Measurements from ENCODE around the gene EPHB2. TPM values are rescaled to one million over a fixed set of nuclear protein-coding genes. Genes with fewer than 3 reads are reported as not detected.

Gene EPHB2
- total and polyA plus RNA-seq, 2 of the 4 experiments (the other 2 are of a cell fraction), result 52.3 to 58.8 TPM

GRCh38 chr1:22877980-22878379 lies 167.3 kb downstream of the EPHB2 start (continued):
- TF ChIP-seq RCOR1 (IDR thresholded peaks at IDR 0.05; ENCODE audit: insufficient replicate concordance, low read length), result no peak
- TF ChIP-seq MAFK (IDR thresholded peaks at IDR 0.05; ENCODE audit: low read depth, low read length), result no peak

- H3K4ac ChIP-seq (ENCODE audit: low read depth, low read length), result no peak overlapping the region
- H3K36me3 ChIP-seq (ENCODE audit: control insufficient read depth, insufficient read depth, low read length), result peaks cover 17% of the 10 kb centered on the region; the same call in 1 of the 2 replicates
- H4K20me1 ChIP-seq (ENCODE audit: insufficient read depth, low read length), result peaks cover 4% of the 10 kb centered on the region; the same call in 1 of the 2 replicates
- no peak overlapping the region for H2AK9ac ChIP-seq (replicated peaks; ENCODE audit: low read depth, low read length, poor library complexity)
- H3K79me1 ChIP-seq (ENCODE audit: low read depth in 1 of 2, low read length in 2 of 2), result peaks cover 0 to 9% of the 10 kb centered on the region in 2 experiments; a peak in 1 of 4 replicates
- H2AK5ac ChIP-seq (ENCODE audit: low read depth, low read length), result no peak overlapping the region
- H2BK120ac ChIP-seq (ENCODE audit: low read depth, low read length), result no peak overlapping the region
- no peak overlapping the region for H3K14ac ChIP-seq (replicated peaks; ENCODE audit: low read depth, low read length)
- no peak overlapping the region for H4K5ac ChIP-seq (ENCODE audit: low read depth, low read length)
- no peak overlapping the region for H2BK20ac ChIP-seq (ENCODE audit: low read depth, low read length)
- H3K9me3 ChIP-seq (ENCODE audit: control insufficient read depth, insufficient read depth, low read length), result no peaks in the 10 kb centered on the region
- no peaks in the 10 kb centered on the region for H3K27me3 ChIP-seq (ENCODE audit: control insufficient read depth, insufficient read depth, low read length)
- peaks cover 4% of the 10 kb centered on the region; the same call in 1 of the 2 replicates for H3K9me1 ChIP-seq (ENCODE audit: insufficient read depth, low read length)
- no peak overlapping the region for H4K8ac ChIP-seq (ENCODE audit: low read depth in 2 of 2, low read length in 2 of 2)
- H3K27ac ChIP-seq (ENCODE audit: insufficient read depth, low read length), result no peak overlapping the region
- ATAC-seq (ENCODE audit: low read depth) (no peak), DNase-seq (no peak)
- H3K9ac ChIP-seq (ENCODE audit: low read depth, low read length), result no peak overlapping the region
- POLR2A ChIA-PET (ENCODE audit: unreplicated experiment), result no interaction called here
- no peak overlapping the region for H3K4me2 ChIP-seq (ENCODE audit: low read depth, low read length)
- no peak overlapping the region for H3K4me3 ChIP-seq (ENCODE audit: insufficient read depth, low read depth, low read length)
- no peak overlapping the region for H2BK5ac ChIP-seq (ENCODE audit: low read depth, low read length, poor library complexity, severe bottlenecking)
- no peak overlapping the region for H3K56ac ChIP-seq (ENCODE audit: extremely low read depth, insufficient read depth, low read length)
- no peak overlapping the region for H2BK15ac ChIP-seq (ENCODE audit: low read depth, low read length)
- intact Hi-C loops (cut with micrococcal nuclease) (no loop called here), in situ Hi-C loops (cut with MboI; ENCODE audit: low sequenced_read_pairs) (no loop called here), dilution Hi-C loops (cut with HindIII; ENCODE audit: low sequenced_read_pairs, unreplicated experiment) (no loop called here)
- BruUV-seq (replicated peaks), result no TSS peak
- no peak overlapping the region for H3K23ac ChIP-seq (ENCODE audit: low read depth, low read length)
- peaks cover 5% of the 10 kb centered on the region for H3K4me1 ChIP-seq (ENCODE audit: control insufficient read depth, insufficient read depth, low read length)
- H3K18ac ChIP-seq (ENCODE audit: low read depth, low read length), result no peak overlapping the region
- CTCF ChIA-PET, result no interaction called here
- H4K91ac ChIP-seq (ENCODE audit: insufficient read depth, low read depth, low read length), result no peak overlapping the region
- no peak overlapping the region for H2AFZ ChIP-seq (replicated peaks; ENCODE audit: low read length, poor library complexity)
- WGBS, 2 experiments (ENCODE audit: extremely low coverage in 2 of 2, insufficient read length in 1 of 2), result 87% methylated on average over 9 of the region's 13 CpGs; no CpG with 5 or more reads in 1 of the 2 experiments
- TF ChIP-seq NFE2L2 (IDR thresholded peaks at IDR 0.05; ENCODE audit: low read depth, low read length) (no peak), SMC3 (IDR thresholded peaks at IDR 0.05; ENCODE audit: low read depth, low read length) (no peak), MAFK (IDR thresholded peaks at IDR 0.05; ENCODE audit: low read depth, low read length) (no peak), CTCF (conservative IDR thresholded peaks at IDR 0.05; ENCODE audit: low read depth, low read length) (no peak), RCOR1 (IDR thresholded peaks at IDR 0.05; ENCODE audit: insufficient replicate concordance, low read length) (no peak), BHLHE40 (IDR thresholded peaks at IDR 0.05; ENCODE audit: low read depth, low read length) (no peak), MXI1 (IDR thresholded peaks at IDR 0.05; ENCODE audit: borderline replicate concordance, low read depth, low read length) (no peak), FOS (IDR thresholded peaks at IDR 0.05; ENCODE audit: low read depth, low read length) (no peak), RFX5 (IDR thresholded peaks at IDR 0.05; ENCODE audit: low read depth, low read length) (no peak), MAZ (IDR thresholded peaks at IDR 0.05; ENCODE audit: borderline replicate concordance, low read depth, low read length) (no peak), CEBPB (IDR thresholded peaks at IDR 0.05; ENCODE audit: low read depth, low read length) (no peak), CHD1 (IDR thresholded peaks at IDR 0.05; ENCODE audit: low read depth, low read length) (no peak), ELK1 (IDR thresholded peaks at IDR 0.05; ENCODE audit: borderline replicate concordance, low read depth, low read length) (no peak)
- TF ChIP-seq, protein P1, sequence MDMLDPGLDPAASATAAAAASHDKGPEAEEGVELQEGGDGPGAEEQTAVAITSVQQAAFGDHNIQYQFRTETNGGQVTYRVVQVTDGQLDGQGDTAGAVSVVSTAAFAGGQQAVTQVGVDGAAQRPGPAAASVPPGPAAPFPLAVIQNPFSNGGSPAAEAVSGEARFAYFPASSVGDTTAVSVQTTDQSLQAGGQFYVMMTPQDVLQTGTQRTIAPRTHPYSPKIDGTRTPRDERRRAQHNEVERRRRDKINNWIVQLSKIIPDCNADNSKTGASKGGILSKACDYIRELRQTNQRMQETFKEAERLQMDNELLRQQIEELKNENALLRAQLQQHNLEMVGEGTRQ (IDR thresholded peaks at IDR 0.05; ENCODE audit: low read depth, low read length), result no peak
Observed at GRCh38 chr1:22878626-22879025, 168.0 kb downstream of the EPHB2 start.

All from IMR-90 (cell line).